ENCODE results near the gene PCGF6. TPM values are rescaled to one million over a fixed set of nuclear protein-coding genes. Genes with fewer than 3 reads are reported as not detected.

PCGF6 gene
- total RNA-seq, 1 experiment from 2014 or later = 24.7 TPM

DNA sequence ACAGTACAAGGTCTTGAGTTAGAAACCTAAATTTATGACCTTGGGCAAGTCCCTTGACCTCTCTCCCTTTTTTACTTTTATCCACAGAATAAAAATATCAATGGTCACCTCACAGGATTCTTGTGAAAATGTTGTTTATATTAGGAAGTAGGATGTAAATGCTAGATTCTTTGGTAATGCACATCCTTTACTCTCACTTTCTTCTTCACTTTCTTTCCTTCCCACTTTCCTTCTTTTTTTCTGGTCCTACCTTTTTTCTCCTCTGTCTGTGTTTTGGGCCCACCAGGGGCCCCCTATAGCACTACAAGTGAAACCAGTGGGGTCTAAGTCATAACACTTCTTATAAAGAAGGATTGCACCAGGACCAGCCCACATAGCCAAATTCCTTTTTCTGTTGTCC, 93.1 kb downstream of the PCGF6 start:
- peaks cover 16 to 22% of the 10 kb centered on the region in 2 experiments for H3K4me1 ChIP-seq (ENCODE audit: control insufficient read depth in 1 of 2, insufficient read depth in 2 of 2, low read length in 2 of 2)
- no peak for DNase-seq (ENCODE audit: low read depth, low spot score)
- no peak overlapping the region for H2AFZ ChIP-seq (ENCODE audit: low read depth, low read length, poor library complexity, severe bottlenecking)
- TF ChIP-seq SIN3A (IDR thresholded peaks at IDR 0.05; ENCODE audit: low read depth) = no peak
- no peak for TF ChIP-seq ZNF274 (IDR thresholded peaks at IDR 0.05; ENCODE audit: low read depth, low read length)
- TF ChIP-seq FOSL1 (IDR thresholded peaks at IDR 0.05; ENCODE audit: low read depth) = no peak
- no peak for TF ChIP-seq YY1 (IDR thresholded peaks at IDR 0.05; ENCODE audit: extremely low read depth, insufficient replicate concordance, low read depth, low read length)
- intact Hi-C loops (cut with micrococcal nuclease) = no loop called here
- ATAC-seq = no peak
- H3K79me2 ChIP-seq (ENCODE audit: insufficient read depth, low read length) = no peaks in the 10 kb centered on the region
- ChIA-PET CTCF (no interaction called here), POLR2A (no interaction called here), RAD21 (ENCODE audit: low non-redundant PET in 1 of 2, low total read pairs in 2 of 2, uncharacterized antibody in 2 of 2, unreplicated experiment in 2 of 2) (no interaction called here)
- no peak overlapping the region for H3K4me3 ChIP-seq (replicated peaks in 1 of 2; ENCODE audit: low read depth in 1 of 2, low read length in 2 of 2)
- peaks cover 0 to 5% of the 10 kb centered on the region in 2 experiments; a peak in 1 of 4 replicates for H3K9me3 ChIP-seq (ENCODE audit: control insufficient read depth in 1 of 2, insufficient read depth in 1 of 2, low read depth in 1 of 2, low read length in 2 of 2)
- no TSS peak for BruUV-seq (replicated peaks)
- no peaks in the 10 kb centered on the region for H3K9me2 ChIP-seq (ENCODE audit: insufficient read depth)
- H3K4me2 ChIP-seq (ENCODE audit: low read length) = no peak overlapping the region
- no peaks in the 10 kb centered on the region for H4K20me1 ChIP-seq (ENCODE audit: insufficient read depth)
- H3K36me3 ChIP-seq (ENCODE audit: control insufficient read depth in 1 of 2, insufficient read depth in 2 of 2, low read length in 2 of 2) = no peaks in the 10 kb centered on the region
- H3K27ac ChIP-seq (ENCODE audit: low read depth, low read length) = no peak overlapping the region
- H3K9ac ChIP-seq (ENCODE audit: low read length) = no peak overlapping the region
- H3K27me3 ChIP-seq (ENCODE audit: insufficient read depth, low read length) = no peaks in the 10 kb centered on the region

DNA sequence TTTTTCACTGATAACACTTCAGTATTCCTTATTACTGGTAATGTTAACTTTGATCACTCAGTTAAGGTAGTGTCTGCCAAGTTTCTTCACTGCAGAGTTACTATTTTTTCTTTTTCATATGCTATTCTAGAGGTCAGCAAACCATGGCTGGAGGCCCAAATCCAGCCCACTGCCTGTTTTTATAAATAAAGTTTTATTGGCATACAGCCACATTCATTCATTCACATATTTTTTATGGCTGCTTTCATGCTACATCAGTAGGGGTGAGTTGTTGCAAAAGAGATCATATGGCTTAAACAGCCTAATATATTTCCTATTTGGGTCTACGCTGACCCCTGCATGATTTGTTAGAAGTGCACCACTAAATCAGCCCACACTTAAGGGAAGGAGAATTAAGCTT, 94.3 kb downstream of the PCGF6 start:
- H3K36me3 ChIP-seq (ENCODE audit: control insufficient read depth in 1 of 2, insufficient read depth in 2 of 2, low read length in 2 of 2) = no peaks in the 10 kb centered on the region
- H3K9me2 ChIP-seq (ENCODE audit: insufficient read depth) = no peaks in the 10 kb centered on the region
- H3K4me1 ChIP-seq (ENCODE audit: control insufficient read depth in 1 of 2, insufficient read depth in 2 of 2, low read length in 2 of 2) = peaks cover 16 to 22% of the 10 kb centered on the region in 2 experiments
- H3K79me2 ChIP-seq (ENCODE audit: insufficient read depth, low read length) = no peaks in the 10 kb centered on the region
- H4K20me1 ChIP-seq (ENCODE audit: insufficient read depth) = no peaks in the 10 kb centered on the region
- no peak overlapping the region for H2AFZ ChIP-seq (ENCODE audit: low read depth, low read length, poor library complexity, severe bottlenecking)
- DNase-seq (ENCODE audit: low read depth, low spot score) (no peak), ATAC-seq (no peak)
- intact Hi-C loops (cut with micrococcal nuclease) = no loop called here
- ChIA-PET RAD21 (ENCODE audit: low non-redundant PET in 1 of 2, low total read pairs in 2 of 2, uncharacterized antibody in 2 of 2, unreplicated experiment in 2 of 2) (no interaction called here), CTCF (interaction anchor here (1.0 kb wide), 1 partner anchor 12 kb away, joined by 4 read pairs; no protein-coding TSS in a partner anchor), POLR2A (no interaction called here)
- no peak overlapping the region for H3K9ac ChIP-seq (ENCODE audit: low read length)
- no peak overlapping the region for H3K4me3 ChIP-seq (replicated peaks in 1 of 2; ENCODE audit: low read depth in 1 of 2, low read length in 2 of 2)
- peaks cover 0 to 5% of the 10 kb centered on the region in 2 experiments; a peak in 1 of 4 replicates for H3K9me3 ChIP-seq (ENCODE audit: control insufficient read depth in 1 of 2, insufficient read depth in 1 of 2, low read depth in 1 of 2, low read length in 2 of 2)
- H3K27me3 ChIP-seq (ENCODE audit: insufficient read depth, low read length) = no peaks in the 10 kb centered on the region
- no peak overlapping the region for H3K27ac ChIP-seq (ENCODE audit: low read depth, low read length)
- H3K4me2 ChIP-seq (ENCODE audit: low read length) = no peak overlapping the region
- BruUV-seq (replicated peaks) = no TSS peak
- TF ChIP-seq ZFX (IDR thresholded peaks at IDR 0.05) = no peak
- TF ChIP-seq, protein P1, sequence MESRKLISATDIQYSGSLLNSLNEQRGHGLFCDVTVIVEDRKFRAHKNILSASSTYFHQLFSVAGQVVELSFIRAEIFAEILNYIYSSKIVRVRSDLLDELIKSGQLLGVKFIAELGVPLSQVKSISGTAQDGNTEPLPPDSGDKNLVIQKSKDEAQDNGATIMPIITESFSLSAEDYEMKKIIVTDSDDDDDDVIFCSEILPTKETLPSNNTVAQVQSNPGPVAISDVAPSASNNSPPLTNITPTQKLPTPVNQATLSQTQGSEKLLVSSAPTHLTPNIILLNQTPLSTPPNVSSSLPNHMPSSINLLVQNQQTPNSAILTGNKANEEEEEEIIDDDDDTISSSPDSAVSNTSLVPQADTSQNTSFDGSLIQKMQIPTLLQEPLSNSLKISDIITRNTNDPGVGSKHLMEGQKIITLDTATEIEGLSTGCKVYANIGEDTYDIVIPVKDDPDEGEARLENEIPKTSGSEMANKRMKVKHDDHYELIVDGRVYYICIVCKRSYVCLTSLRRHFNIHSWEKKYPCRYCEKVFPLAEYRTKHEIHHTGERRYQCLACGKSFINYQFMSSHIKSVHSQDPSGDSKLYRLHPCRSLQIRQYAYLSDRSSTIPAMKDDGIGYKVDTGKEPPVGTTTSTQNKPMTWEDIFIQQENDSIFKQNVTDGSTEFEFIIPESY (IDR thresholded peaks at IDR 0.05; ENCODE audit: extremely low read depth, insufficient replicate concordance, low read length) = no peak
- TF ChIP-seq CEBPB (IDR thresholded peaks at IDR 0.05; ENCODE audit: low read depth) = no peak
- TF ChIP-seq FOSL1 (IDR thresholded peaks at IDR 0.05; ENCODE audit: low read depth) = no peak
- TF ChIP-seq TCF7L2 (IDR thresholded peaks at IDR 0.05; ENCODE audit: borderline replicate concordance, extremely low read depth, insufficient read depth, insufficient read length) = no peak
- TF ChIP-seq SRF (IDR thresholded peaks at IDR 0.05; ENCODE audit: low read depth) = no peak
- TF ChIP-seq, protein P2, sequence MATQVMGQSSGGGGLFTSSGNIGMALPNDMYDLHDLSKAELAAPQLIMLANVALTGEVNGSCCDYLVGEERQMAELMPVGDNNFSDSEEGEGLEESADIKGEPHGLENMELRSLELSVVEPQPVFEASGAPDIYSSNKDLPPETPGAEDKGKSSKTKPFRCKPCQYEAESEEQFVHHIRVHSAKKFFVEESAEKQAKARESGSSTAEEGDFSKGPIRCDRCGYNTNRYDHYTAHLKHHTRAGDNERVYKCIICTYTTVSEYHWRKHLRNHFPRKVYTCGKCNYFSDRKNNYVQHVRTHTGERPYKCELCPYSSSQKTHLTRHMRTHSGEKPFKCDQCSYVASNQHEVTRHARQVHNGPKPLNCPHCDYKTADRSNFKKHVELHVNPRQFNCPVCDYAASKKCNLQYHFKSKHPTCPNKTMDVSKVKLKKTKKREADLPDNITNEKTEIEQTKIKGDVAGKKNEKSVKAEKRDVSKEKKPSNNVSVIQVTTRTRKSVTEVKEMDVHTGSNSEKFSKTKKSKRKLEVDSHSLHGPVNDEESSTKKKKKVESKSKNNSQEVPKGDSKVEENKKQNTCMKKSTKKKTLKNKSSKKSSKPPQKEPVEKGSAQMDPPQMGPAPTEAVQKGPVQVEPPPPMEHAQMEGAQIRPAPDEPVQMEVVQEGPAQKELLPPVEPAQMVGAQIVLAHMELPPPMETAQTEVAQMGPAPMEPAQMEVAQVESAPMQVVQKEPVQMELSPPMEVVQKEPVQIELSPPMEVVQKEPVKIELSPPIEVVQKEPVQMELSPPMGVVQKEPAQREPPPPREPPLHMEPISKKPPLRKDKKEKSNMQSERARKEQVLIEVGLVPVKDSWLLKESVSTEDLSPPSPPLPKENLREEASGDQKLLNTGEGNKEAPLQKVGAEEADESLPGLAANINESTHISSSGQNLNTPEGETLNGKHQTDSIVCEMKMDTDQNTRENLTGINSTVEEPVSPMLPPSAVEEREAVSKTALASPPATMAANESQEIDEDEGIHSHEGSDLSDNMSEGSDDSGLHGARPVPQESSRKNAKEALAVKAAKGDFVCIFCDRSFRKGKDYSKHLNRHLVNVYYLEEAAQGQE (IDR thresholded peaks at IDR 0.05; ENCODE audit: low read depth) = no peak
- no peak for TF ChIP-seq SIN3A (IDR thresholded peaks at IDR 0.05; ENCODE audit: low read depth)
- TF ChIP-seq ZNF274 (IDR thresholded peaks at IDR 0.05; ENCODE audit: low read depth, low read length) = no peak
- no peak for TF ChIP-seq JUND (IDR thresholded peaks at IDR 0.05)
- TF ChIP-seq SP1 (IDR thresholded peaks at IDR 0.05; ENCODE audit: low read depth) = no peak
- no peak for TF ChIP-seq CBX3 (IDR thresholded peaks at IDR 0.05; ENCODE audit: low read depth)
- TF ChIP-seq RAD21 (IDR thresholded peaks at IDR 0.05; ENCODE audit: low read depth) = no peak
- TF ChIP-seq POLR2A (IDR thresholded peaks at IDR 0.05; ENCODE audit: borderline replicate concordance, extremely low read depth, insufficient read depth, insufficient read length) = no peak

All from HCT116 (cell line).